ENCODE measurements around the gene MSL1. TPM values are rescaled to one million over a fixed set of nuclear protein-coding genes. Genes with fewer than 3 reads are reported as not detected.

MSL1 gene
- 88.1 and 101 TPM in 2 replicates for total RNA-seq

GRCh38 chr17:40121181-40122135 is at the start of gene MSL1:
Gene MSL1, plus strand, starts transcription at chr17:40121971. Its CDS starts 642 bp downstream, at chr17:40122613.

GRCh38 chr17:40100419-40100668 is 21.4 kb upstream of the MSL1 start, which contains the start of gene NR1D1:
Gene NR1D1, minus strand, starts transcription at chr17:40100589. Its CDS starts 495 bp downstream, at chr17:40100094.

GRCh38 chr17:40177275-40177874 is 55.6 kb downstream of the MSL1 start, which contains the start of gene RAPGEFL1:
Gene RAPGEFL1, plus strand, starts transcription at chr17:40177470. Its CDS starts 392 bp downstream, at chr17:40177862.

Other genes with a start within 250 kb of the MSL1 start
- gene GSDMB, start 203.3 kb upstream of the MSL1 start, total RNA-seq: 3.9 and 4.0 TPM in 2 replicates
- gene ORMDL3, start 194.4 kb upstream of the MSL1 start, total RNA-seq: 14.9 and 19.3 TPM in 2 replicates
- gene LRRC3C, start 194.2 kb upstream of the MSL1 start, total RNA-seq: not detected in 2 replicates
- gene GSDMA, start 159.0 kb upstream of the MSL1 start, total RNA-seq: not detected in 2 replicates
- 125 and 151 TPM in 2 replicates for gene PSMD3, start 141.2 kb upstream of the MSL1 start, total RNA-seq
- gene CSF3, start 106.5 kb upstream of the MSL1 start, total RNA-seq: 0.80 and 8.0 TPM in 2 replicates
- gene MED24, start 67.6 kb upstream of the MSL1 start, total RNA-seq: 89.2 and 107 TPM in 2 replicates
- 16.0 and 23.8 TPM in 2 replicates for gene THRA, start 59.0 kb upstream of the MSL1 start, total RNA-seq
- 2.1 and 2.6 TPM in 2 replicates for gene NR1D1, start 21.4 kb upstream of the MSL1 start, total RNA-seq
- gene CASC3, start 18.6 kb downstream of the MSL1 start, total RNA-seq: 61.0 and 67.9 TPM in 2 replicates
- gene RAPGEFL1, start 55.5 kb downstream of the MSL1 start, total RNA-seq: 3.2 and 3.8 TPM in 2 replicates
- 12.4 and 14.2 TPM in 2 replicates for gene WIPF2, start 97.3 kb downstream of the MSL1 start, total RNA-seq
- gene CDC6, start 165.9 kb downstream of the MSL1 start, total RNA-seq: 53.5 and 53.7 TPM in 2 replicates
- 18.5 and 21.0 TPM in 2 replicates for gene RARA, start 187.2 kb downstream of the MSL1 start, total RNA-seq
- gene GJD3, start 242.8 kb downstream of the MSL1 start, total RNA-seq: not detected in 2 replicates